Esophagus squamous epithelium (tissue), 4 donors: ENCODE measurements around the gene ACOT8.

Experiments used
- CTCF ChIP-seq, 6 experiments: fragments of 450-650 bp in 4 of 6; fragments of 200-600 bp in 2 of 6; sonication (generic) in 2 of 6; IDR thresholded peaks; one replicate each; pipeline ENCODE4 v1.5.1; 2016 to 2019; ENCODE audit warnings: antibody characterized with exemption in 6 of 6, mild to moderate bottlenecking in 4 of 6, moderate library complexity in 4 of 6
- POLR2A ChIP-seq, 4 donors: fragments of 450-650 bp; IDR thresholded peaks; one replicate each; pipeline ENCODE4 v1.6.1; 2017; ENCODE audit warnings: antibody characterized with exemption in 4 of 4, mild to moderate bottlenecking in 4 of 4, moderate library complexity in 3 of 4

GRCh38 chr20:45822857-45823256 lies 34.3 kb downstream of the ACOT8 start:
- TF ChIP-seq CTCF (IDR thresholded peaks at IDR 0.05) = no peak
- TF ChIP-seq POLR2A (IDR thresholded peaks at IDR 0.05) = no peak
